ENCODE results near the gene SNX32. TPM values are rescaled to one million over a fixed set of nuclear protein-coding genes. Genes with fewer than 3 reads are reported as not detected.

The SNX32 gene
- total and polyA plus RNA-seq, 2 of the 13 experiments (the other 11 are each of a cell fraction or from before 2014, with no cell fraction given) = 0.09 to 0.34 TPM

DNA sequence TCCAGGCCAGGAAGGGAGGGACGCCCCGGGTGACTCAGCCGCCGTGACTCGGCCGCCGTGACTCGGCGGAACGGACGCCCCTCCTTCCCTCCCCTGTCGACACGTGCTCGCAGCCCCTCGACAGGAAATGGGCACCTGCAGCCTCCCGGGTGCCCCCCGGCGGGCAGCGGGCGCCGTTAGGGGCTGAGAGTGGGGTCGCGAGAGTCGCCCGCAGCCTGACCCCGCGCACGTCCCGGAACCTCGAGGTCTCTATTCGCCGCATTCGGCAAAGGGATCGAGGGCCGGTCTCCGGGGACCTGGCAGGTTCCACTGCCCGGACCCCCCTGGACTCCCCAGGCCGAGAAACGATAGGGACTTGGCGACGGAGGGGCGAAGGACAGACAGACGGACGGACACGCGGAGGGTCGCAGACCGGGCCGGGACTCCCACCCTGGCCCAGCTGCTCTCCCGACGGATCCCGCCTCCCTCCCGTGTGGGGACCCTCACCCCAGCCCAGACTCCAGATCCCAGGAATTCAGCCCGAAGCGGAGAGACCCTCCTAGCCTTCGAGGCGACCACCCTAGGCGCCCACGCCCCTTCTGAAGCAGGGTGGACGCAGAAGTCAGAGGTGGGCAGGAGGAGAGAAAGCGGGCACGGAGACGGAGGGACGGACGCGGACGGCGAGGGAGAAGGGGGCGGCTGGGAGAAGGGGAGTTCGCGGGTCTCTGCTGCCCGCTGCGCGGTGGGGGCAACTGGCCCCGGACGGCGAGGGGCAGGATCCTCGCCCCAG, 65.8 kb downstream of the SNX32 start (continued):
- TF ChIP-seq, protein P1, sequence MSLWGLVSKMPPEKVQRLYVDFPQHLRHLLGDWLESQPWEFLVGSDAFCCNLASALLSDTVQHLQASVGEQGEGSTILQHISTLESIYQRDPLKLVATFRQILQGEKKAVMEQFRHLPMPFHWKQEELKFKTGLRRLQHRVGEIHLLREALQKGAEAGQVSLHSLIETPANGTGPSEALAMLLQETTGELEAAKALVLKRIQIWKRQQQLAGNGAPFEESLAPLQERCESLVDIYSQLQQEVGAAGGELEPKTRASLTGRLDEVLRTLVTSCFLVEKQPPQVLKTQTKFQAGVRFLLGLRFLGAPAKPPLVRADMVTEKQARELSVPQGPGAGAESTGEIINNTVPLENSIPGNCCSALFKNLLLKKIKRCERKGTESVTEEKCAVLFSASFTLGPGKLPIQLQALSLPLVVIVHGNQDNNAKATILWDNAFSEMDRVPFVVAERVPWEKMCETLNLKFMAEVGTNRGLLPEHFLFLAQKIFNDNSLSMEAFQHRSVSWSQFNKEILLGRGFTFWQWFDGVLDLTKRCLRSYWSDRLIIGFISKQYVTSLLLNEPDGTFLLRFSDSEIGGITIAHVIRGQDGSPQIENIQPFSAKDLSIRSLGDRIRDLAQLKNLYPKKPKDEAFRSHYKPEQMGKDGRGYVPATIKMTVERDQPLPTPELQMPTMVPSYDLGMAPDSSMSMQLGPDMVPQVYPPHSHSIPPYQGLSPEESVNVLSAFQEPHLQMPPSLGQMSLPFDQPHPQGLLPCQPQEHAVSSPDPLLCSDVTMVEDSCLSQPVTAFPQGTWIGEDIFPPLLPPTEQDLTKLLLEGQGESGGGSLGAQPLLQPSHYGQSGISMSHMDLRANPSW (CRISPR knock-in tag; IDR thresholded peaks at IDR 0.05; ENCODE audit: borderline replicate concordance) = no peak
- TF ChIP-seq HNRNPH1 (optimal IDR thresholded peaks at IDR 0.05; ENCODE audit: low read depth, low read length) (no peak), ZNF3 (CRISPR knock-in tag; IDR thresholded peaks at IDR 0.05) (no peak), STAG1 (CRISPR knock-in tag; IDR thresholded peaks at IDR 0.05) (no peak), SIX1 (CRISPR knock-in tag; IDR thresholded peaks at IDR 0.05; ENCODE audit: borderline replicate concordance) (no peak), SMARCC2 (IDR thresholded peaks at IDR 0.05) (no peak), ZNF33A (CRISPR knock-in tag; IDR thresholded peaks at IDR 0.05; ENCODE audit: borderline replicate concordance) (peak; percentile 69; the same call in 1 of the 2 replicates), ZNF44 (CRISPR knock-in tag; IDR thresholded peaks at IDR 0.05) (0 out of 2 replicates have a peak, but pooled peaks have one; percentile 67), BORCS8-MEF2B (CRISPR knock-in tag; IDR thresholded peaks at IDR 0.05) (peak; percentile 72; the same call in 1 of the 2 replicates), ELF4 (CRISPR knock-in tag; IDR thresholded peaks at IDR 0.05; ENCODE audit: borderline replicate concordance) (0 out of 2 replicates have a peak, but pooled peaks have one; percentile 48), ZNF24 (IDR thresholded peaks at IDR 0.05) (no peak), CC2D1A (CRISPR knock-in tag; IDR thresholded peaks at IDR 0.05) (no peak), ZNF207 (IDR thresholded peaks at IDR 0.05; ENCODE audit: borderline replicate concordance) (no peak)
- TF ChIP-seq, protein P2, sequence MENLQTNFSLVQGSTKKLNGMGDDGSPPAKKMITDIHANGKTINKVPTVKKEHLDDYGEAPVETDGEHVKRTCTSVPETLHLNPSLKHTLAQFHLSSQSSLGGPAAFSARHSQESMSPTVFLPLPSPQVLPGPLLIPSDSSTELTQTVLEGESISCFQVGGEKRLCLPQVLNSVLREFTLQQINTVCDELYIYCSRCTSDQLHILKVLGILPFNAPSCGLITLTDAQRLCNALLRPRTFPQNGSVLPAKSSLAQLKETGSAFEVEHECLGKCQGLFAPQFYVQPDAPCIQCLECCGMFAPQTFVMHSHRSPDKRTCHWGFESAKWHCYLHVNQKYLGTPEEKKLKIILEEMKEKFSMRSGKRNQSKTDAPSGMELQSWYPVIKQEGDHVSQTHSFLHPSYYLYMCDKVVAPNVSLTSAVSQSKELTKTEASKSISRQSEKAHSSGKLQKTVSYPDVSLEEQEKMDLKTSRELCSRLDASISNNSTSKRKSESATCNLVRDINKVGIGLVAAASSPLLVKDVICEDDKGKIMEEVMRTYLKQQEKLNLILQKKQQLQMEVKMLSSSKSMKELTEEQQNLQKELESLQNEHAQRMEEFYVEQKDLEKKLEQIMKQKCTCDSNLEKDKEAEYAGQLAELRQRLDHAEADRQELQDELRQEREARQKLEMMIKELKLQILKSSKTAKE (CRISPR knock-in tag; IDR thresholded peaks at IDR 0.05; ENCODE audit: borderline replicate concordance) = peak; percentile 62; the same call in 1 of the 2 replicates
- TF ChIP-seq, protein P3, sequence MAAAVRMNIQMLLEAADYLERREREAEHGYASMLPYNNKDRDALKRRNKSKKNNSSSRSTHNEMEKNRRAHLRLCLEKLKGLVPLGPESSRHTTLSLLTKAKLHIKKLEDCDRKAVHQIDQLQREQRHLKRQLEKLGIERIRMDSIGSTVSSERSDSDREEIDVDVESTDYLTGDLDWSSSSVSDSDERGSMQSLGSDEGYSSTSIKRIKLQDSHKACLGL (CRISPR knock-in tag; IDR thresholded peaks at IDR 0.05) = peak; percentile 91
- TF ChIP-seq, protein P4, sequence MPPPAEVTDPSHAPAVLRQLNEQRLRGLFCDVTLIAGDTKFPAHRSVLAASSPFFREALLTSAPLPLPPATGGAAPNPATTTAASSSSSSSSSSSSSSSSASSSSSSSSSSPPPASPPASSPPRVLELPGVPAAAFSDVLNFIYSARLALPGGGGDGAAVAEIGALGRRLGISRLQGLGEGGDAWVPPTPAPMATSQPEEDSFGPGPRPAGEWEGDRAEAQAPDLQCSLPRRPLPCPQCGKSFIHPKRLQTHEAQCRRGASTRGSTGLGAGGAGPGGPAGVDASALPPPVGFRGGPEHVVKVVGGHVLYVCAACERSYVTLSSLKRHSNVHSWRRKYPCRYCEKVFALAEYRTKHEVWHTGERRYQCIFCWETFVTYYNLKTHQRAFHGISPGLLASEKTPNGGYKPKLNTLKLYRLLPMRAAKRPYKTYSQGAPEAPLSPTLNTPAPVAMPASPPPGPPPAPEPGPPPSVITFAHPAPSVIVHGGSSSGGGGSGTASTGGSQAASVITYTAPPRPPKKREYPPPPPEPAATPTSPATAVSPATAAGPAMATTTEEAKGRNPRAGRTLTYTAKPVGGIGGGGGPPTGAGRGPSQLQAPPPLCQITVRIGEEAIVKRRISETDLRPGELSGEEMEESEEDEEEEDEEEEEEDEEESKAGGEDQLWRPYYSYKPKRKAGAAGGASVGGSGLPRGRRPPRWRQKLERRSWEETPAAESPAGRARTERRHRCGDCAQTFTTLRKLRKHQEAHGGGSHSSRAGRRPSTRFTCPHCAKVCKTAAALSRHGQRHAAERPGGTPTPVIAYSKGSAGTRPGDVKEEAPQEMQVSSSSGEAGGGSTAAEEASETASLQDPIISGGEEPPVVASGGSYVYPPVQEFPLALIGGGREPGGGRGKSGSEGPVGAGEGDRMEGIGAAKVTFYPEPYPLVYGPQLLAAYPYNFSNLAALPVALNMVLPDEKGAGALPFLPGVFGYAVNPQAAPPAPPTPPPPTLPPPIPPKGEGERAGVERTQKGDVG (CRISPR knock-in tag; IDR thresholded peaks at IDR 0.05; ENCODE audit: borderline replicate concordance) = no peak
- TF ChIP-seq, protein P5, sequence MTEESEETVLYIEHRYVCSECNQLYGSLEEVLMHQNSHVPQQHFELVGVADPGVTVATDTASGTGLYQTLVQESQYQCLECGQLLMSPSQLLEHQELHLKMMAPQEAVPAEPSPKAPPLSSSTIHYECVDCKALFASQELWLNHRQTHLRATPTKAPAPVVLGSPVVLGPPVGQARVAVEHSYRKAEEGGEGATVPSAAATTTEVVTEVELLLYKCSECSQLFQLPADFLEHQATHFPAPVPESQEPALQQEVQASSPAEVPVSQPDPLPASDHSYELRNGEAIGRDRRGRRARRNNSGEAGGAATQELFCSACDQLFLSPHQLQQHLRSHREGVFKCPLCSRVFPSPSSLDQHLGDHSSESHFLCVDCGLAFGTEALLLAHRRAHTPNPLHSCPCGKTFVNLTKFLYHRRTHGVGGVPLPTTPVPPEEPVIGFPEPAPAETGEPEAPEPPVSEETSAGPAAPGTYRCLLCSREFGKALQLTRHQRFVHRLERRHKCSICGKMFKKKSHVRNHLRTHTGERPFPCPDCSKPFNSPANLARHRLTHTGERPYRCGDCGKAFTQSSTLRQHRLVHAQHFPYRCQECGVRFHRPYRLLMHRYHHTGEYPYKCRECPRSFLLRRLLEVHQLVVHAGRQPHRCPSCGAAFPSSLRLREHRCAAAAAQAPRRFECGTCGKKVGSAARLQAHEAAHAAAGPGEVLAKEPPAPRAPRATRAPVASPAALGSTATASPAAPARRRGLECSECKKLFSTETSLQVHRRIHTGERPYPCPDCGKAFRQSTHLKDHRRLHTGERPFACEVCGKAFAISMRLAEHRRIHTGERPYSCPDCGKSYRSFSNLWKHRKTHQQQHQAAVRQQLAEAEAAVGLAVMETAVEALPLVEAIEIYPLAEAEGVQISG (CRISPR knock-in tag; IDR thresholded peaks at IDR 0.05) = peak; percentile 41; the same call in 1 of the 2 replicates
